ACC112 (cell line): Measurements from ENCODE around the gene ADAT3.
"Not testable (repeated sequence)": the region's sequence is repeated elsewhere in the genome, so short reads cannot be mapped to it uniquely, and the experiment has no call there.

Source experiments
- H2AFZ ChIP-seq: fragments of 200-600 bp; sonication (generic); one replicate; pipeline ENCODE4 v1.6.0; 2017; ENCODE audit warnings: antibody characterized with exemption, low read length; ENCODE audit not compliant: unreplicated experiment
- H3K27ac ChIP-seq: fragments of 200-600 bp; sonication (generic); 2 replicates; pipeline ENCODE4 v1.5.1; 2014; ENCODE audit warnings: low read depth, mild to moderate bottlenecking, antibody characterized with exemption, low read length, moderate library complexity
- H3K27me3 ChIP-seq: fragments of 200-600 bp; sonication (generic); 2 replicates; pipeline ENCODE4 v1.6.1; 2014; ENCODE audit warnings: mild to moderate bottlenecking, antibody characterized with exemption, low read length, moderate library complexity, mixed read lengths; ENCODE audit not compliant: insufficient read depth
- H3K36me3 ChIP-seq: fragments of 200-600 bp; sonication (generic); 2 replicates; pipeline ENCODE4 v1.6.1; 2016; ENCODE audit warnings: mild to moderate bottlenecking, antibody characterized with exemption, low read length, moderate library complexity, mixed read lengths; ENCODE audit not compliant: insufficient read depth
- H3K4me1 ChIP-seq: fragments of 200-600 bp; sonication (generic); one replicate; pipeline ENCODE4 v1.6.1; 2016; ENCODE audit warnings: low read length, mixed read lengths; ENCODE audit not compliant: insufficient read depth, unreplicated experiment, control insufficient read depth
- H3K4me3 ChIP-seq: fragments of 200-600 bp; sonication (generic); 2 replicates; pipeline ENCODE4 v1.5.1; 2014; ENCODE audit warnings: mild to moderate bottlenecking, low read depth, low read length
- H3K79me2 ChIP-seq: fragments of 200-600 bp; sonication (generic); one replicate; pipeline ENCODE4 v1.6.0; 2016; ENCODE audit warnings: low read length; ENCODE audit not compliant: control insufficient read depth, unreplicated experiment, insufficient read depth

ADAT3 gene

GRCh38 chr19:1877280-1877660, 27.9 kb upstream of the ADAT3 start:
- H3K4me1 ChIP-seq, H3K27ac ChIP-seq, H3K36me3 ChIP-seq, H2AFZ ChIP-seq, H3K27me3 ChIP-seq, H3K4me3 ChIP-seq: not testable (repeated sequence)
- peaks cover 47% of the 10 kb centered on the region for H3K79me2 ChIP-seq

- H3K36me3 ChIP-seq, H3K4me3 ChIP-seq, H3K27me3 ChIP-seq, H3K4me1 ChIP-seq, H3K27ac ChIP-seq, H2AFZ ChIP-seq: not testable (repeated sequence)
- peaks cover 47% of the 10 kb centered on the region for H3K79me2 ChIP-seq
Measured at GRCh38 chr19:1878583-1878982, 26.6 kb upstream of the ADAT3 start.

GRCh38 chr19:1879982-1880381, 25.2 kb upstream of the ADAT3 start:
- not testable (repeated sequence) for H3K36me3 ChIP-seq, H3K27ac ChIP-seq, H3K27me3 ChIP-seq, H3K4me1 ChIP-seq, H3K4me3 ChIP-seq, H2AFZ ChIP-seq
- H3K79me2 ChIP-seq: peaks cover 48% of the 10 kb centered on the region

GRCh38 chr19:1880611-1881392, 24.4 kb upstream of the ADAT3 start:
- Histone ChIP-seq H3K36me3 (no peaks in the 10 kb centered on the region), H3K4me3 (no peak overlapping the region), H3K4me1 (peaks cover 7% of the 10 kb centered on the region), H2AFZ (no peak overlapping the region), H3K27ac (no peak overlapping the region), H3K79me2 (peaks cover 40% of the 10 kb centered on the region), H3K27me3 (no peaks in the 10 kb centered on the region)

GRCh38 chr19:1881393-1882088, 23.7 kb upstream of the ADAT3 start:
- H3K27me3 ChIP-seq, H3K4me3 ChIP-seq, H3K4me1 ChIP-seq, H3K36me3 ChIP-seq, H3K27ac ChIP-seq, H2AFZ ChIP-seq: not testable (repeated sequence)
- peaks cover 40% of the 10 kb centered on the region for H3K79me2 ChIP-seq

- H3K27me3 ChIP-seq: no peaks in the 10 kb centered on the region
- no peak overlapping the region for H3K4me3 ChIP-seq
- H2AFZ ChIP-seq: no peak overlapping the region
- no peak overlapping the region for H3K27ac ChIP-seq
- H3K36me3 ChIP-seq: no peaks in the 10 kb centered on the region
- peaks cover 40% of the 10 kb centered on the region for H3K79me2 ChIP-seq
- peaks cover 7% of the 10 kb centered on the region for H3K4me1 ChIP-seq
Measured at GRCh38 chr19:1882089-1882785, 23.0 kb upstream of the ADAT3 start.

GRCh38 chr19:1882786-1883692, 22.2 kb upstream of the ADAT3 start:
- Histone ChIP-seq H2AFZ (no peak overlapping the region), H3K4me3 (peak overlapping the region; percentile 97), H3K27ac (no peak overlapping the region), H3K79me2 (peaks cover 40% of the 10 kb centered on the region), H3K36me3 (no peaks in the 10 kb centered on the region), H3K4me1 (peaks cover 7% of the 10 kb centered on the region), H3K27me3 (no peaks in the 10 kb centered on the region)

GRCh38 chr19:1883784-1884183, 21.4 kb upstream of the ADAT3 start:
- Histone ChIP-seq H2AFZ (no peak overlapping the region), H3K27me3 (no peaks in the 10 kb centered on the region), H3K36me3 (no peaks in the 10 kb centered on the region), H3K27ac (no peak overlapping the region), H3K79me2 (peaks cover 40% of the 10 kb centered on the region), H3K4me1 (peaks cover 7% of the 10 kb centered on the region), H3K4me3 (peak overlapping the region; percentile 97)

GRCh38 chr19:1884291-1884718, 20.9 kb upstream of the ADAT3 start:
- peaks cover 40% of the 10 kb centered on the region for H3K79me2 ChIP-seq
- peaks cover 7% of the 10 kb centered on the region for H3K4me1 ChIP-seq
- H2AFZ ChIP-seq: no peak overlapping the region
- peak overlapping the region; percentile 97 for H3K4me3 ChIP-seq
- no peaks in the 10 kb centered on the region for H3K27me3 ChIP-seq
- H3K27ac ChIP-seq: no peak overlapping the region
- H3K36me3 ChIP-seq: no peaks in the 10 kb centered on the region

- Histone ChIP-seq H3K4me1 (peaks cover 7% of the 10 kb centered on the region), H3K36me3 (no peaks in the 10 kb centered on the region), H3K4me3 (peak overlapping the region; percentile 97), H3K27me3 (no peaks in the 10 kb centered on the region), H3K79me2 (peaks cover 40% of the 10 kb centered on the region), H3K27ac (peak overlapping the region; percentile 39; the same call in 1 of the 2 replicates), H2AFZ (no peak overlapping the region)
Measured at GRCh38 chr19:1884719-1885334, 20.4 kb upstream of the ADAT3 start.
